Hepatocyte (in vitro differentiated cells): ENCODE measurements around the gene EPC2. TPM values are rescaled to one million over a fixed set of nuclear protein-coding genes. Genes with fewer than 3 reads are reported as not detected.
"Not testable (repeated sequence)": the region's sequence is repeated elsewhere in the genome, so short reads cannot be mapped to it uniquely, and the experiment has no call there.

Source experiments
- DNase-seq: peaks from one replicate; pipeline ENCODE4 v3.0.0-alpha.2; 2016; ENCODE audit warnings: low spot score
- H2AFZ ChIP-seq: fragments of 200-600 bp; sonication (generic); 2 replicates; pipeline ENCODE4 v1.6.0; 2016; ENCODE audit warnings: antibody characterized with exemption, mild to moderate bottlenecking
- H3K27ac ChIP-seq: fragments of 200-600 bp; sonication (generic); 2 replicates; pipeline ENCODE4 v1.5.1; 2016; ENCODE audit warnings: mild to moderate bottlenecking
- H3K27me3 ChIP-seq: fragments of 200-600 bp; sonication (generic); 2 replicates; pipeline ENCODE4 v1.6.1; 2016
- H3K36me3 ChIP-seq: fragments of 200-600 bp; sonication (generic); replicated peaks from 2 replicates; pipeline ENCODE4 v1.5.1; 2016; ENCODE audit warnings: low read depth; ENCODE audit not compliant: insufficient read depth
- H3K4me1 ChIP-seq: fragments of 200-600 bp; sonication (generic); 2 replicates; pipeline ENCODE4 v1.5.1; 2016; ENCODE audit warnings: mild to moderate bottlenecking, moderate library complexity; ENCODE audit not compliant: insufficient read depth
- H3K4me2 ChIP-seq: fragments of 200-600 bp; sonication (generic); 2 replicates; pipeline ENCODE4 v1.6.0; 2016
- H3K4me3 ChIP-seq: fragments of 200-600 bp; sonication (generic); 2 replicates; pipeline ENCODE4 v1.5.1; 2016; ENCODE audit warnings: mild to moderate bottlenecking
- H3K79me2 ChIP-seq: fragments of 200-600 bp; sonication (generic); 2 replicates; pipeline ENCODE4 v1.6.0; 2017; ENCODE audit warnings: mild to moderate bottlenecking
- H3K9me2 ChIP-seq: fragments of 200-600 bp; sonication (generic); replicated peaks from 2 replicates; pipeline ENCODE4 v1.6.0; 2017; ENCODE audit warnings: mild to moderate bottlenecking; ENCODE audit not compliant: insufficient read depth
- H3K9me3 ChIP-seq: fragments of 200-600 bp; sonication (generic); 2 replicates; pipeline ENCODE4 v1.5.1; 2016; ENCODE audit warnings: low read depth, mild to moderate bottlenecking
- H4K20me1 ChIP-seq: fragments of 200-600 bp; sonication (generic); 2 replicates; pipeline ENCODE4 v1.6.0; 2016; ENCODE audit warnings: mild to moderate bottlenecking; ENCODE audit not compliant: insufficient read depth, poor library complexity, severe bottlenecking
- CTCF ChIP-seq: fragments of 200-600 bp; sonication (generic); IDR thresholded peaks from 2 replicates; pipeline ENCODE4 v1.5.1; 2016; ENCODE audit warnings: antibody characterized with exemption, mild to moderate bottlenecking; ENCODE audit not compliant: poor library complexity
- EZH2 ChIP-seq: fragments of 200-600 bp; sonication (generic); IDR thresholded peaks from 2 replicates; pipeline ENCODE4 v1.6.1; 2016; ENCODE audit warnings: antibody characterized with exemption, mild to moderate bottlenecking, borderline replicate concordance
- EZH2phosphoT487 ChIP-seq: fragments of 200-600 bp; sonication (generic); IDR thresholded peaks from one replicate; pipeline ENCODE4 v1.6.1; 2018; ENCODE audit warnings: antibody characterized with exemption, mild to moderate bottlenecking, low read depth, moderate library complexity; ENCODE audit not compliant: unreplicated experiment, severe bottlenecking
- WGBS: methylation state at CpG from one replicate; pipeline ENCODE4 v1.1.6; 2016; ENCODE audit warnings: low lambda C conversion rate; ENCODE audit errors: missing lambda C conversion rate; 5-methylcytosine and 5-hydroxymethylcytosine counted together
- polyA plus RNA-seq: library from polyadenylated mRNA; unstranded; fragments of >200 nt; fragmentation: Nextera tagmentation; extraction: Ambion mirVana; gene quantifications from 2 replicates; pipeline ENCODE4 v1.2.1, GENCODE V29; 2016
- total RNA-seq: library from RNA; depleted of rRNA; stranded (reverse); fragments of >200 nt; gene quantifications from 2 replicates; pipeline ENCODE4 v1.2.3, GENCODE V29; 2014

Gene EPC2
- total and polyA plus RNA-seq, 2 experiments from 2014 or later, result 2.6 to 37.8 TPM

GRCh38 chr2:148781544-148781943 is 137.0 kb downstream of the EPC2 start:
- Histone ChIP-seq H3K36me3 (no peaks in the 10 kb centered on the region), H3K9me2 (no peaks in the 10 kb centered on the region), H3K4me3 (no peak overlapping the region), H2AFZ (no peak overlapping the region), H4K20me1 (no peaks in the 10 kb centered on the region), H3K9me3 (no peaks in the 10 kb centered on the region), H3K79me2 (no peaks in the 10 kb centered on the region), H3K27ac (no peak overlapping the region), H3K4me1 (no peaks in the 10 kb centered on the region), H3K27me3 (no peaks in the 10 kb centered on the region), H3K4me2 (no peak overlapping the region)
- no peak for DNase-seq
- no peak for TF ChIP-seq EZH2
- no peak for TF ChIP-seq EZH2phosphoT487
- TF ChIP-seq CTCF, result no peak
- 91% methylated on average over 5 of the region's 5 CpGs for WGBS

- no peak for TF ChIP-seq EZH2
- TF ChIP-seq EZH2phosphoT487, result no peak
- no peak for TF ChIP-seq CTCF
- H3K9me2 ChIP-seq, result no peaks in the 10 kb centered on the region
- H3K79me2 ChIP-seq, result no peaks in the 10 kb centered on the region
- no peak for DNase-seq
- H3K4me1 ChIP-seq, result no peaks in the 10 kb centered on the region
- H4K20me1 ChIP-seq, result no peaks in the 10 kb centered on the region
- H3K36me3 ChIP-seq, result no peaks in the 10 kb centered on the region
- no peaks in the 10 kb centered on the region for H3K27me3 ChIP-seq
- no peak overlapping the region for H3K4me2 ChIP-seq
- no peak overlapping the region for H3K27ac ChIP-seq
- no peaks in the 10 kb centered on the region for H3K9me3 ChIP-seq
- H2AFZ ChIP-seq, result no peak overlapping the region
- no peak overlapping the region for H3K4me3 ChIP-seq
These were observed 144.5 kb downstream of the EPC2 start for GRCh38 chr2:148789059-148789458.

GRCh38 chr2:148790172-148790571 is 145.6 kb downstream of the EPC2 start:
- H4K20me1 ChIP-seq, H3K79me2 ChIP-seq, DNase-seq, H3K4me3 ChIP-seq, H3K9me2 ChIP-seq, H3K4me2 ChIP-seq, H3K9me3 ChIP-seq, H3K27ac ChIP-seq, H3K36me3 ChIP-seq, H3K4me1 ChIP-seq, H3K27me3 ChIP-seq, H2AFZ ChIP-seq: not testable (repeated sequence)
- WGBS, result 97% methylated on average over 4 of the region's 5 CpGs

GRCh38 chr2:148794558-148794957 is 150.0 kb downstream of the EPC2 start:
- Histone ChIP-seq H3K9me3 (no peaks in the 10 kb centered on the region), H3K9me2 (no peaks in the 10 kb centered on the region), H3K4me2 (no peak overlapping the region), H2AFZ (no peak overlapping the region), H3K36me3 (no peaks in the 10 kb centered on the region), H3K27ac (no peak overlapping the region), H3K4me1 (no peaks in the 10 kb centered on the region), H3K79me2 (no peaks in the 10 kb centered on the region), H4K20me1 (no peaks in the 10 kb centered on the region), H3K4me3 (no peak overlapping the region), H3K27me3 (no peaks in the 10 kb centered on the region)
- WGBS, result 82% methylated on average over 2 of the region's 2 CpGs
- TF ChIP-seq EZH2, result no peak
- TF ChIP-seq EZH2phosphoT487, result no peak
- TF ChIP-seq CTCF, result no peak
- DNase-seq, result no peak
